Measurements from ENCODE around the gene WNT7B.

- TF ChIP-seq CTCF (IDR thresholded peaks at IDR 0.05) (no peak), POLR2A (IDR thresholded peaks at IDR 0.05) (no peak)
Observed at GRCh38 chr22:45880716-45881523, 96.0 kb downstream of the WNT7B start.
